SHP77 (cell line): ENCODE data around the gene CYB5R2.

Experiments used
- DNase-seq, 2 experiments: peaks; one replicate each; lab custom pipeline; 2025; lab: John Stamatoyannopoulos, UW

The CYB5R2 gene

DNA sequence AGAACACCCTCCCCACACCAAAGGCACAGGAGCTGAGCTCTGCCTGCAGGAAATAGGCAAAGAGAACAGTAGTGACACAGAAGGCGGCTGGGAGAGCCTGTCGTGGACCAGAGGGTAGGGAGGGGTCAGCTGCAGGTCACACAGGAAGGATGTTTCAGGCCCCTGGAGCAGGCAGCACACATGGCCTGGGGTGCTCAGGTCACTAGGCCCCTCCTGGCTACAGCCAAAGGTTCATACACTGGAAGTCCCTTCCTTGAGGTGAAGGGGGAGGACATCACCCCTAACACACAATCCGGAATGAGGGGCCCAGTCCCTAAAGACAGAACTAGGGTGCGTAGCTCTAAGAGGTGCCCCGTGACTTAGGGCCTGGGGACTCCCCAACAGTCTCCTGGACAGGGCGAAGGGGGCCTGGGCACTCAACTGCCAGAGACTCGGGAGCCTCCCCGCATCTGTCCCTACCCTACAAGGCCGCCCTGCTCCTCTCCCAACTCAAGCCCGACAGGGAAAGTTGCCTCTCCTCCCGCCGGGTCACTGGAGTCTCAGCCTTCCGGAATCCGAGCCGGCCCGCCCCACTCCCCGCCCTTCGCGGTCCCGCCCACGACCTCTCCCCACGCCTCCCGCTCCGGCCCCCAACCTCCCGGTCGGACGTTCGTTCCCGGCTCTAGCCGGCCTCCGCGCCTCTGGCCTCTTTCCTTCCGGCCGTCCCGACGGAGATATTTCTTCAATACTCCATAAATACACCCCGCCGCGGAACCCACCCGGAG, at the start of gene CYB5R2:
Gene CYB5R2, minus strand, starts transcription at position 541 of the 764 bp plus-strand sequence. CDS start 675 bp downstream, outside the sequence.
- no peak for DNase-seq

DNA sequence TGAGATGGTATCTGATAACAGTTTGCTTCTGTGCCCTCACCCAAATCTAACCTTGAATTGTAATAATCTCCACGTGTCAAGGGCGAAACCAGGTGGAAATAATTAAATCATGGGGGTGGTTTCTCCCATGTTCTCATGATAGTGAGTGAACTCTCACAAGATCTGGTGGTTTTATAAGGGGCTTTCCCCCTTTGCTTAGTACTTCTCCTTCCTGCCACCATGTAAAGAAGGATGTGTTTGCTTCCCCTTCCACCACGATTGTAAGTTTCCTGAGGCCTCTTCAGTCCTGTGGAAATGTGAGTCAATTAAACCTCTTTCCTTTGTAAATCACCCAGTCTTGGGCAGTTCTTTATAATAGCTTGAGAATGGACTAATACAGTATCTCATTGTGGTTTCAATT, 41.5 kb upstream of the CYB5R2 start:
- no peak for DNase-seq

DNA sequence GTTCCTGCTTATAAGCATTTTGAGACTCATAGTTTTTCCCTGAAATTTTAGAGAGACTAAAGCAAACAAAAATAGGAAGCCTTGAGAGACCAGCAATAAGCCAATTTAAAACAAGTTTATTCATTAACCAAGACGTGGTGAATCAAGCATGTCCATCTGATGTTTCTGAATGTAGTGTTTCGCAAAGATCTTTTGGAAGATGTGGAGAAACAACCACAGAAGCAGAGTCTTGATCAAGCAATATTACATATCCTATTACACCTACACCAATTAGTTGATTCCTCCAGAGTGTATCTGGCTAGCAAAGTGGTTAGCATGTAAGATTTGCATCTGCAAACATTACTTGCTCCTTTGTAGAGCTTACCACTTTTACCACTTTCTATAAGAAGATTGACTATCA, 33.1 kb upstream of the CYB5R2 start, which contains the start of gene OVCH2:
Gene OVCH2, minus strand, starts transcription at position 101 of the 400 bp plus-strand sequence. Its CDS starts 83 bp downstream, at position 18.
- no peak for DNase-seq

DNA sequence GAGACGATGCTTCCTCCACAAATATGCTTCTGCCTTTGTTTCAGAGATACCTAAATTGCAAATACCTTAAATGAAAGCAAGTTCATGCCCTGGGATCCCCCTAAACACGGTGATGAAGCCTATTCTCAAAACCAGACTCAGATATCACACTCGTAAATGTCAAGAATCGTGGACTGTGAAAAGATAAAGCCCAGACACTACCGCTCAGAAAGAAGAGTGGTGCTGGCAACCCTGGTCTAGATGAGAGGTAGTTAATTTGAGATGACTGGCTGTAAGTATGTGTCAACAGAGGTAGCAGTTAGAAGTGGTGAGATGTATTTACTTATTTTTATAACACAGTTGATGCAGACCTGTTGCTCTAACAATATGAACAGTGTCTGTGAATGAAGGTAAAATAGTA, 30.4 kb upstream of the CYB5R2 start:
- DNase-seq = no peak

DNA sequence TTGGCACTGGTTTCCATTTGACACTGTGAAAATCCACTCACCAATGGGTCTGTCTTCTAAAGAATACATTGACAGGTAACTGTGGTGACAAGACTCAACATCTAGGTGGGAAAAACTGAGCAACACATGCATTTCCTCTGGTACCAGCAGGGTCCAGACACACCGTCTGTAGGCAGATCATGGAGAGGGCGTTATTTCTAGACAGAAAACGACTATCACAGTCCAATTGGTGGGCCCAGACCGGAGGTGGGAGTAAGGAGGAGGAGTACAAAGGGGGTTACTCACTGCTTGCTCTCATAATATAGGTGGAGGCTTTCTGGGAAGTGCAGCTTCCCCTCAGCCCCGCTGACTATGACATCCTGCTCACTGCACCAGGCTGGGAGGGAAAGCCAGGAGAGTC, 23.1 kb upstream of the CYB5R2 start:
- no peak for DNase-seq

DNA sequence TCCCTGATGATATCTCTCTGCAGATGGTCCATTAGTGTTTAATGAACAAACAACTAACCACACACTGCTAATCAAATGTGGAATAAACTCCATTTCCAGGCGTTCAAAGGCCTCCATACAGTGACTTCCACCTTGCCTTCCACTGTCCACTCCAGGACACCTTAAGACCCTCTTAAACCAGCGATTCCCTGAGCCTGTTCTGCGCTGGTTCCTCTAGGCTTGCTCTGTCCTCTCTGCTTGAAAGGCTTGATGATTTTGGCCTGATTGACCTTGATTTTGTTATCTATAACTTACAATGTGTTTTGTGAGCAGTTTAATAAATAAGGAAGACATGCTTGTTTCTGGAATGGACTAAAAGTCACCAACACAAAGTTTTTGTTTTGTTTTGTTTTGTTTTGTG, 20.9 kb upstream of the CYB5R2 start:
- DNase-seq = no peak

DNA sequence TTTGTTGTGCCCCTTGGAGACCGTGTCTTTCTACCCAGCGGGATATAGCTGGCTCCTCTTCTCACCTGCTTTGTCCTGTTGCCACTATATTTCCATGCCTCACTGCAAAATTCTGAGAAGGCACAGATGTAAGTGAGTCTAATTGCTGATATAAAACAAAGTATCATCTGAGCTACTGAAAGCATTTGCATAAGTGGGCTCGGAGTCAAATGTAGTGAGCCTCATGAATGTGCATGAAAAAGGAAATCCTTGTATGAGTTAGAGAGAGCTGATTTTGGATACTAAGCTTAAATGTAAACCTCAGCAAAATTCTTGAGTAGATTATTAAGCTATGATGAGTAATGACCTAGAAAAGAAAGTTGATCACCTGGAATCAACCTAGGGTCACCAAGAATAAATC, 19.1 kb upstream of the CYB5R2 start:
- DNase-seq = no peak

DNA sequence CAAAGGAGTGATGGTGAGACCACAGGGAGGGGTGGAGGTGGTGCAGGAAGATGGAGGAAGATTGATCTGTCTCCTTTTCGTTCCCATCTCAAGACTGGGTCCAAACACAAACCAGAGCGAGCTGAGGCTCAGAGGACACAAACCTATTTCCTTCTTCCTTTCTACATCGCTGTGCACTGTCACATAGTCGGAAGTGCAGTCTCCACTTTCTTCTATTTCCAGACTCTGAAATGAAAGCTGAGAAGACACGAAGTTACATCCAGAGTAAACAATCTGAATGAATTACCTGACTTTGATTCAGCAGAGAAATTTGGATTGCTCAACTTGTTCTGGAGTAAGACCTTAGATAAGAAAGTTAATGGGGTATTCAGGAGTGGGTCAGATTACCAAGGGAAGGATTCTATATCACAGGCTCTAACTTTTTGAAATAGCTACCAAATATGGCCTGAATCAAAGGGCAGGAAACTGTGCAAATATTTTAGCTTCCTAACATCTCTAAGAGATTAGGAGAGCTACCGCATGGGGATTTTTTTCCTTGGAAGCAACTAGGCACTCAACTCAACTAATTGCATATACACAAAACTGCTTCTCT, 18.6 kb upstream of the CYB5R2 start:
- no peak for DNase-seq

DNA sequence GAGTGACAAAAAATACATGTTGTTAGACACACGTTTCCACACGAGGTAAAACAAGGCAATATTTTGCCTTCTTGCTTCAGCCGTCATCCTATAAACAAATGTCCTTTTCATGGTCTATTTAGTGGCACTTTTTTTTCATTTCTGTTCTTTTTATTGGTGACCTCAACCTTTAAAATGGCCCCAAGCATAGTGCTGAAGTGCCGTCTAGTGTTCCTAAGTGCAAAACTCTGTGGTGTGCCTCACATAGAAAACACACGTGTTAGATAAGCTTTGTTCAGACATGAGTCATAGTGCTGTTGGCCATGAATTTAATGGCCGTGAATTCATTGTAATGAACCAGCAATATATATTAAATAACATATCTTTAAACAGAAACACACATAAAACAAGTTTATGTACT, 17.3 kb upstream of the CYB5R2 start:
- DNase-seq = no peak

DNA sequence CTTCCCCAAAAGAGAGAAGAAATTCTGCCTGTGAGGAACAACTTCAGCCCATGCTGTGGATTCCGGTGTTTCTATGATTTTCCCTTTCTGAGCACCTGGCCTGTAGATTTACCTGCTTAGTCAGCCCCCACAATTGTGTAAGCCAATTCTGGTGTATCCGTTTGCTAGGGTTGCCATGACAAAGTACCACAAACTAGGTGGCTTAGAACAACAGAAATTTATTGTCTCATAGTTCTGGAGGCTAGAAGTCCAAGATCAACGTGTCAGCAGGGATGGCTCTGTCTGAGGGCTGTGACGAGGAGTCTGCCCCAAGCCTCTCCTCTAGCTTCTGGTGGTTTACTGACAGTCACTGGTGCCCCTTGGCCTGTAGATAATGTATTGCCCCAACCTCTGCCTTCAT, 15.9 kb upstream of the CYB5R2 start:
- DNase-seq = no peak

DNA sequence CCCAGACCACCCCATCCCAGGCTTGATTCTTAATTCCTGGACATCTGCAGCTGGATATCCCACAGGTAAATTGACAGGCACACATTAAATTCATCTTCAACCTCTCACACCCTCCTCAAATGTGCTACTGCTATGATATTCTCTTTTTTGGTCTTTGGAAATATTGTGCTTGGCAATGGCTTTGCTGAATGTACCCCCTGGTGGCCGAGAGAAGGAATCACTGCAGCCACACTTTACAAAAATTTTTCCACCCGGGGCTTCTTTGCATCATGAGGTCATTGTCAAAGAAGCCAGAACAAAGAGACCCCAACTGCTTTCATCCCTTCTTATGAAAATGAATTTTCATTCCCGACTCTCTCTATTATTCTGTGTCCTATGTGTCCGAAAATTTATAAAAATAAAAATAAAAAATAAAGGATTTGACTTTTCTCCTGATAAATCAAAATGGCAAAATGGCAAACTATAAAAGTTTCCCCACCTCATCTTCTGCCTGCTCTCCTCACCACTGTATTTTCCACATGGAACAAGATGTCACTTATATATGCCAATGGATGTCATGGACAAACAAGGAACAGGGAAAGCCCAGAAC, 15.0 kb upstream of the CYB5R2 start:
- peak in 1 of 2 experiments; percentile 3 for DNase-seq

DNA sequence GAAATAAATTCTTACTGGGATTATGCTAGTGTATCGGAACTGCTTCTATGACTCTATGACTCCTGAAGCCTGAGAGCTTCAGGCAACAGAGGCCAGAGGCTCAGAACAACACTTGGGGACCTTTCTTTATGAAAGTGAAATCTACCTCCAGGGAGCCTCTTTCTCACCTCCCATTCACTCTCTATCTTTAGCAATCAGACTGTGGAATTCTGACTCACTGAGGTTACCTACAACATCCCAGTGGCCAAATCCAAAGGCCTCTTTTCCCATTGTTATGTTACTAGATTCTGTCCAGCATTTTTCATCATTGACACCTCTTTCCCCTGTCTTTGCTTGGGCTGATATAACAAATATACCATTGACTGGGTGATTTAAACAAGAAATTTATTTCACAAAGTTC, 14.1 kb upstream of the CYB5R2 start:
- DNase-seq = no peak

DNA sequence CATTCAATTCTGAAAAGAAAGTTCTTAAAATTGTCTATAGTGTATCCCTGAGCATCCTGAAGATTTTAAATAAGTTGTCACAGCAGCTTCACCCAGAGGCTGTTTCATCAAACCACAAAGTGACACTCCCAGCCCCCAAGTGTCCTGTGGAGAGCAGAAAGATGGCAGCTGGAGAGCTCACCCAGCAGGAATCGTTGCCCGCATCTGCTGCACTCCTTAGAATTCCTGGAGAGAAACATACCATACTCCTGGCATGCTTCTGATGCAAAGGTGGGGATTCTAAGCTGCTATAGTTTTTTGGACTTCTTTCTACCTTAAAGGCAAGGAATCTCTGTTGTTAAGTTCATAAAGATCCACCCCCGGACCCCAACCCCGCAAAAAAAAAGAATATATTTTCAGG, 13.5 kb upstream of the CYB5R2 start:
- no peak for DNase-seq

DNA sequence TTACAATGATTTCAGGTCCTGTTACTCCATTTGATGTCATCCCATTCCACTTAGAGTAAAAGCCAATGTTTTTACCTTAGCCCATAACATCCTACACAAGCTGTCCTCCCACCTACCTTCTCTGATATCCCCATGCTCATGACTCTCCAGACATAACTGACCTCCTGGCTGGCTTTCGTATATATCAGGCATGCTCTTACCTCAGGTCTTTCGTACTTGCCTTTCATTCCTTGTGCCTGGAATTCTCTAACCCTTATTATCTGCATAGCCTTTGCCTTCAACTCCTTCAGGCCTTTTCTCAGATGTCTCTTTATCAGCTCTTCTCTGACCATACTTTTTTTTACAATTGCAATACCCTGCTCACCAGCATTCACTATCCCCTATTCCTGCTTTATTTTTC, 10.3 kb upstream of the CYB5R2 start:
- DNase-seq = no peak

DNA sequence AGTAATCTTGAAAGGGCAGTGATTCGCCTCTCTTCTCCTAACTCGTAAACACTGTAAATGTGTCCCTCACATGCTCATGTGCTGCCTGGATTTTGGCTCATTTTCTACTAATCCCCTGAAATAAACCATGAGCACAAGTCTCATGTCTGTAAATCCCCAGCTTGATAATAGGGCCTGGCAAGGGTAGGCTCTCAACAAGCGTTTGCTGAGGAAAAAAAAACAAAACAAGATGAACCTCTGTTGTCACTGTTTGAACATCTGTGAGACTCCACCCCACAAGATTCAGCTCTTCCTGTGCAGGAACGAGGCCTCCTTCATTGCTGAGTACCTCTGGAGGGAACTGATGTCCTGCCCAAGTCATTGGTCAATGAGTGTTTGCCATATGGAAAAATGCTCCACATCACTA, 4.5 kb upstream of the CYB5R2 start:
- no peak for DNase-seq

DNA sequence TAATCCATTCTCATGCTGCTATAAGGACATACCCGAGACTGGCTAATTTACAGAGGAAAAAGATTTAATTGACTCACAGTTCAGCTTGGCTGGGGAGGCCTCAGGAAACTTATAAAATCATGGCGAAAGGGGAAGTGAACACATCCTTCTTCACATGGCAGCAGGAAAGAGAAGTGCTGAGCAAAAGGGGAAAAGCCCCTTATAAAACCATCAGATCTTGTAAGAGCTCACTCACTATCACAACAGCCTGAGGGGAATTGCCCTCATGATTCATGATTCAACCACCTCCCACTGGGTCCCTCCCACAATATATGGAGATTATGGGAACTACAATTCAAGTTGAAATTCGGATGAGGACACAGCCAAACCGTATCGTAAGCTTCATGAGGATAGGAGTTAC, 3.8 kb upstream of the CYB5R2 start:
- DNase-seq = no peak

DNA sequence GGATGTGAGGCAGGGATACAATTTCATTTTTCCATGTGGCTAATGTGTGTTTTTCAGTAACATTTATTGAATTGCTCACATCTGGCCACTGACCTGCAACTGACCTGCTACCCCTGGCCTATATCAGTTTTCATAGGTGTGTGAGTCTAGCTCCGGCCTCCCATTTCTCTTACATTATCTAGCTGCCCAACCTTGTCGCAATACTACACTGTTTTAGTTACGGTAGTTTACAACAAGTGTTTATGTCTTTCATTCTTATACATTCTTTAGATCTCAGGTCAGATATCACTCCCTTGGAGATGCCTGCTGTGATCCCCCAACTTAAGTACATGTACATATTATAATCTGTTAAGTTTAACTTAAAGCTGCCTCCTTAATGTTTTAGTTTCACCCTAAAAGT, 2.3 kb upstream of the CYB5R2 start:
- DNase-seq = no peak

DNA sequence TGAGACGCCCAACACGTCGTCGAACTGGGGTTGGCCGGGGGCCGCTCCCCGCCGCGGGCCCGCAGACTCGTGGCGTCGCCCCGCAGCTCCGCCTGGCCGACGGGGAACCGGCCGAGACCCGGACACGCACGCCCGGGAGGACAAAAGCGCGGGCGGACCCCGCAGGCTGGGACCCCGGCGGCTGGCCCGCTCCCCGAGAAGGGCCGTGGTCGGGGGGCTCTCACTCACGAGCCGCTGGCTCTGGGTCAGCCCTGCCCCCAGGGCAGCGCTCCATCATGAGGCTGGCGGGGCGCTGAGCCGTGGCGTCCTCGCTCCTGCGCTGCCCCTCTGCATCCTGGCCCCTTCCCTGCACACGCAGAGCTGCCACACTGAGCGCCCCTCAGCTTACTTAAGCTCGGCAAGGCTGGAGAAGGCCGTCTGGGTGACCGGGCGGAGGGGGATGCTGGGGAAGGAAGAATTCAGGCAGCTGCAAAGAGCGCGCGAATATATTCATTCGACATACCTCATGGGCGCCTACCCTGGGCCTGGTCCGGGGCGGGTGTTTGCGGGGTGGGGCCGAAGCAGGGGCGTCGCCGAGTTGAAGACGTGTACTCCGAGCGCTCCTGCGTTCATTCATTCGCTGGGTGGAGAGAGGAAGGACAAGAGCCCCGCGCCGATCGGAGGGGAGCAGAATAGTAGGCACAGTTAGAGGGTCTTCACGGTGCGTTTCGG, 579 bp upstream of the CYB5R2 start:
- DNase-seq = no peak

DNA sequence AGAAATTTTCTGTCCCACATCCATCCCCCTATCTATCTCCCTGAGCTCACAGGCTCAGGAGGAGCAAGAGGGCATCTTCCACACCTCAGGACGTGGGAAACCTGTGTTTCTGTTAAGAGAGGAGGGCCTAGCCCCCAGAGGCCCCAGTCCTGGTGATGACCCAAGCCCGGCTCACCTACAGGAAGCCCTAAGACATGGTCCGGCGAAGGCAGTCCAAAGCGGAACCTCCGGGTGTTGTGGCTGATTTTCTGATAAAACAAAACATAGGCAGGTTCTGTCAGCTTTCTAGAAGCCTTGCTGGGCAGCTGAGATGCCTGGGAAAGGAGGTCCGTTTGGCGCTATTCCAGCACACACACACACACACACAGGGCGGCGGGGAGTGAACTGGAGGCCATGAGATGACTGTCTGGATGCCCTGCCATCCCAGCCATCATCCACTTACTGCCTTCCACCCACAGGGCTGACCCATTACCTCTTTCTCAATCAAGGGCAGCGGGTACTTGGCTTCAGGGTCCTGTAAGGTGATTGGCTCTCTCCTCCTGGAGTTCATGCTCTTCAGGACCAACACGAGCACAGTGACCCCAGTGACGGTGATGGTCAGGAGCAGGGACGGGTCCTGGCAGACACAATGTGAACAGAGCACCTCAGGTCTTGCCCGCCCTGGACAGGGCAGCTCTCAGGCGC, 882 bp downstream of the CYB5R2 start:
- DNase-seq = no peak

DNA sequence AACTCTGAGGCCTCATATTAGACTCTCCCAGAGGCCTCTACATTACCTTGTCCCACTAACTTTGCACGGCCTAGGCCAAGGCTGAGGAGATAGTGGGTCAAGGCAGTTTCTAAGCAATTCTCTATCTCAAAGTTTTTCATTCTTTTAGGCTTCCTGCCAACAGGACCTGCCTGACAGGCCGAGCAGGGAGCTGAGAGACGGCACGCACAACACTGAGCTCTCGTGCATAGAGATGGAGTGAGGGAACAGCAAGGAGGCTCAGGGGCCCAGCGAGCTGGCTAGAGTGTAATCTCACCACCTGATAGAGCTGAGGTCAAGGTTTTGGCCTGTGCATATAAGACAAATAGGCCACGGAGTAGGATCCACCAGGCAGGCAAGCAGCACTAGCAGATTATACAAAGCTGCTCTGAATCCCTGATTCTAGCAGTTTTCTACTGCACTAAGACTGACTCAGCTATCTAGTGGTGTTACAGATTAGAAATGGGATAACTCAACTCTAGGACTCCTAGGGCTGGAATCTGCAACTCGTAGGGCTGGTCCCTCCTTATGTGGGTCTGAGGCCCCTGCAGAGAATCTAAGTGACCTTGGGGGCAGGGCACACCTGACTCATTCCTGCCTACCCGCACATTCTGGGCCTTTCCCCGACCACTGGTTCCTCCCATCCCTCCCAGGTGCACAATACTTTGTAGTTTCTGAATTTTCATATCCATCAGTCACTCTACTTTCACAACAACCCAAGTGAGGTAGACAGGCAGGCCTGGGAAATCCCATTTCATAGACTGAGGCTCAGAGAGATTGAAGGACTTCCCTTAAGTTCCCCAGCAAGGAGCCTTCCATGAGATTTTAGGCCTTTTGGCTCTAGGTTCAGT, 1.7 kb downstream of the CYB5R2 start:
- DNase-seq = no peak

DNA sequence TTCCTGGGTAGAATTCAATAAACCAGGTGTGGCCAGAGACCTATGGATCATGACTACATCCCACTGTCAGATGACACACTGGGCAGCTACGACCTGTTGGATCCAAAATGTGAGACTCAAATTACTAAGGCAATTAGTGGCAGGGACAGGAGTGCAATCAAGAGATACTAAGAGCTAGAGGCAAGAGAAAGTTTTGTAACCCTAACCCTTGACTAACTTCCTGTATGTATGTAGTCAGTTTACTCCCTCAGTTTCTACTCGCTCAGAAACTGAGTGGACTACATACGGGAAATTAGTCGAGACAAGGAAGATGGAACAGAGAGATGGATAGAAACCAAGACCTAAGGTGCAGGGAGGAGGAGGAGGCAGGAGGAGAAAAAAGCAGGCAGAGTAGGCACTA, 2.7 kb downstream of the CYB5R2 start:
- DNase-seq = no peak
